HG02885 (cell line): ENCODE data around the gene SURF2.
"Not testable (repeated sequence)": the region's sequence is repeated elsewhere in the genome, so short reads cannot be mapped to it uniquely, and the experiment has no call there.

Source experiments
- ATAC-seq: cut with Tn5 transposase; IDR thresholded peaks from one replicate; pipeline ENCODE4 v1.9.1; 2021; ENCODE audit warnings: mild to moderate bottlenecking; ENCODE audit not compliant: unreplicated experiment, poor library complexity

Gene SURF2

GRCh38 chr9:133334888-133335287, 21.5 kb upstream of the SURF2 start:
- not testable (repeated sequence) for ATAC-seq

GRCh38 chr9:133335924-133336811, 20.2 kb upstream of the SURF2 start, which contains the start of gene SURF6:
SURF6 (minus strand) TSS chr9:133336188; CDS start chr9:133336132, 56 bp downstream.
- peak; percentile 89 for ATAC-seq

- ATAC-seq: no peak
These were observed 16.7 kb upstream of the SURF2 start for GRCh38 chr9:133339641-133340040.

- no peak for ATAC-seq
These were observed 16.1 kb upstream of the SURF2 start for GRCh38 chr9:133340256-133340655.

- ATAC-seq: no peak
These were observed 15.4 kb upstream of the SURF2 start for GRCh38 chr9:133340916-133341315.

- no peak for ATAC-seq
These were observed 14.8 kb upstream of the SURF2 start for GRCh38 chr9:133341369-133342068.

GRCh38 chr9:133342069-133342406, 14.3 kb upstream of the SURF2 start:
- ATAC-seq: no peak

- no peak for ATAC-seq
These were observed 13.8 kb upstream of the SURF2 start for GRCh38 chr9:133342570-133342969.

- ATAC-seq: no peak
These were observed 12.3 kb upstream of the SURF2 start for GRCh38 chr9:133344071-133344470.

- ATAC-seq: no peak
These were observed 11.4 kb upstream of the SURF2 start for GRCh38 chr9:133344979-133345378.

- ATAC-seq: no peak
These were observed 10.8 kb upstream of the SURF2 start for GRCh38 chr9:133345596-133345995.

- no peak for ATAC-seq
These were observed 10.1 kb upstream of the SURF2 start for GRCh38 chr9:133346021-133346785.

- ATAC-seq: peak; percentile 28
These were observed 8.8 kb upstream of the SURF2 start for GRCh38 chr9:133347515-133347984.

- ATAC-seq: peak; percentile 71
These were observed 8.2 kb upstream of the SURF2 start, which contains the start of the genes MED22 and RPL7A for GRCh38 chr9:133347985-133348717. MED22 (minus strand) TSS chr9:133348131; CDS start chr9:133346662, 1,469 bp downstream. RPL7A (plus strand) TSS chr9:133348218; CDS start chr9:133348244, 26 bp downstream.

GRCh38 chr9:133348718-133349573, 7.4 kb upstream of the SURF2 start:
- no peak for ATAC-seq

GRCh38 chr9:133349965-133350616, 6.3 kb upstream of the SURF2 start:
- no peak for ATAC-seq

- no peak for ATAC-seq
These were observed 4.8 kb upstream of the SURF2 start for GRCh38 chr9:133351526-133351907.

GRCh38 chr9:133351908-133352634, 4.3 kb upstream of the SURF2 start:
- ATAC-seq: no peak
